ENCODE measurements around the gene MCF2L.

MCF2L gene

GRCh38 chr13:113113846-113114271, 144.8 kb downstream of the MCF2L start:
- DNase-seq (ENCODE audit: low spot score), result no peak

GRCh38 chr13:113114511-113115362, 145.7 kb downstream of the MCF2L start:
- DNase-seq (ENCODE audit: low spot score), result no peak

- DNase-seq (ENCODE audit: low spot score), result no peak
Observed at GRCh38 chr13:113115363-113116205, 146.6 kb downstream of the MCF2L start.

- DNase-seq (ENCODE audit: low spot score), result no peak
Observed at GRCh38 chr13:113116206-113116800, 147.3 kb downstream of the MCF2L start.

GRCh38 chr13:113116871-113117271, 147.9 kb downstream of the MCF2L start:
- no peak for DNase-seq (ENCODE audit: low spot score)

GRCh38 chr13:113117335-113117872, 148.4 kb downstream of the MCF2L start:
- DNase-seq (ENCODE audit: low spot score), result no peak

- DNase-seq (ENCODE audit: low spot score), result no peak
Observed at GRCh38 chr13:113117911-113118260, 148.9 kb downstream of the MCF2L start.

- DNase-seq (ENCODE audit: low spot score), result no peak
Observed at GRCh38 chr13:113118261-113119021, 149.4 kb downstream of the MCF2L start.

GRCh38 chr13:113119166-113119821, 150.3 kb downstream of the MCF2L start:
- no peak for DNase-seq (ENCODE audit: low spot score)

- DNase-seq (ENCODE audit: low spot score), result no peak
Observed at GRCh38 chr13:113119822-113120189, 150.8 kb downstream of the MCF2L start.

GRCh38 chr13:113120300-113121182, 151.5 kb downstream of the MCF2L start:
- no peak for DNase-seq (ENCODE audit: low spot score)

GRCh38 chr13:113121183-113121927, 152.3 kb downstream of the MCF2L start:
- no peak for DNase-seq (ENCODE audit: low spot score)

- DNase-seq (ENCODE audit: low spot score), result no peak
Observed at GRCh38 chr13:113121928-113122471, 153.0 kb downstream of the MCF2L start.

- DNase-seq (ENCODE audit: low spot score), result no peak
Observed at GRCh38 chr13:113122550-113123225, 153.7 kb downstream of the MCF2L start, which contains the start of gene F10. Gene F10 (plus strand): TSS chr13:113122799. CDS start chr13:113122856, 57 bp downstream.

GRCh38 chr13:113123226-113124201, 154.5 kb downstream of the MCF2L start:
- DNase-seq (ENCODE audit: low spot score), result peak; percentile 46

GRCh38 chr13:113124211-113124970, 155.4 kb downstream of the MCF2L start:
- DNase-seq (ENCODE audit: low spot score), result no peak
